HG03442 (cell line): ENCODE measurements around the gene CNGB1.
"Not testable (repeated sequence)": the region's sequence is repeated elsewhere in the genome, so short reads cannot be mapped to it uniquely, and the experiment has no call there.

ENCODE experiments used
- ATAC-seq: cut with Tn5 transposase; IDR thresholded peaks from one replicate; pipeline ENCODE4 v1.9.1; 2021; ENCODE audit warnings: mild to moderate bottlenecking, moderate library complexity; ENCODE audit not compliant: unreplicated experiment

CNGB1 gene

DNA sequence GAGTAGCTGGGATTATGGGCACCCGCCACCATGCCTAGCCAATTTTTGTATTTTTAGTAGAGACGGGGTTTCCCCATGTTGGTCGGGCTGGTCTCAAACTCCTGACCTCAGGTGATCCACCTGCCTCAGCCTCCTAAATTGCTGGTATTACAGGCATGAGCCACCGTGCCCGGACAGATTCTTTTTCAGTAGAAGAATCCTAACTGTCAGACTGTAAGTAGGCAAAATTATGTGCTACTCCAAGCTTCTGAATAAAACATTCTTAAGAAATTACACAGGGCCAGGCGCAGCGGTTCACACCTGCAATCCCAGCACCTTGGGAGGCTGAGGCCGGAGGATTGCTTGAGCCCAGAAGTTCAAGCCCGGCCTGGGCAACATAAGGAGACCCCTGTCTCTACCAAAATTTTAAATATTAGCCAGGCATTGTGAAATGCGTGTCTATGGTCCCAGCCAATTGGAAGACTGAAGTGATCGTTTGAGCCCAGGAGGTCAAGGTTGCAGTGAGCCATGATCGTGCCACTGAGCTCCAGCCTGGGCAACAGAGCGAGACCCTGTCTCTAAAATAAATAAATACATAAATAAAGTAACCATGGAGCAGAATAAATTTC lies 101.9 kb downstream of the CNGB1 start:
- no peak for ATAC-seq

DNA sequence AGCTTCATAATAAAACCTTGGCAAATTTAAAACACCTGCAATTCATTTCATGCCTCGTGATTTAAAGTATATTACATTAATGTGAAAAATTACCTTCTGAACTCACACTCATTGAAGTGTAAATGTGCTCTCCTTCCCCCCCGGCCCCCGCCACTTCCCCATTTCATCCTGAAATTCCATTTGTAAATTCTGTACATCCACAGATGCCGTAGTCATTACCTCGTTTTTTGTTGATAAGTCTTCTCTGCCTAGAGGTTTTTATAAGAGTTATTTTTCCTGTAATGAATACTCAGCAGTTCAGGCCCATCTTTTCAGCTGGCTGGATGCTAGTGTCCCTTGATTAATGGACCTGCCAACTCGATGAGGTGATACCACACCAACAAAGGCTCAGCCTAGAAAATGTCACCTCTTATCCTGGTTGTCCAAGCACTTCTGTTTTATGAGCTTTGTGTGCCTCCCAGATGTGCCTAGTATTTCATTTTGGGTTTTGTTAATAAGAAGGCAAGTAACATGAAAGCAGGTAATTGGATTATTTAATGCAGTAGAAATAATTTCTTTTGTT lies 103.8 kb downstream of the CNGB1 start:
- ATAC-seq = no peak

GRCh38 chr16:57866529-57866918 lies 104.4 kb downstream of the CNGB1 start:
- no peak for ATAC-seq

GRCh38 chr16:57865746-57866528 lies 105.0 kb downstream of the CNGB1 start:
- no peak for ATAC-seq

GRCh38 chr16:57863434-57864160 lies 107.3 kb downstream of the CNGB1 start:
- ATAC-seq = no peak

DNA sequence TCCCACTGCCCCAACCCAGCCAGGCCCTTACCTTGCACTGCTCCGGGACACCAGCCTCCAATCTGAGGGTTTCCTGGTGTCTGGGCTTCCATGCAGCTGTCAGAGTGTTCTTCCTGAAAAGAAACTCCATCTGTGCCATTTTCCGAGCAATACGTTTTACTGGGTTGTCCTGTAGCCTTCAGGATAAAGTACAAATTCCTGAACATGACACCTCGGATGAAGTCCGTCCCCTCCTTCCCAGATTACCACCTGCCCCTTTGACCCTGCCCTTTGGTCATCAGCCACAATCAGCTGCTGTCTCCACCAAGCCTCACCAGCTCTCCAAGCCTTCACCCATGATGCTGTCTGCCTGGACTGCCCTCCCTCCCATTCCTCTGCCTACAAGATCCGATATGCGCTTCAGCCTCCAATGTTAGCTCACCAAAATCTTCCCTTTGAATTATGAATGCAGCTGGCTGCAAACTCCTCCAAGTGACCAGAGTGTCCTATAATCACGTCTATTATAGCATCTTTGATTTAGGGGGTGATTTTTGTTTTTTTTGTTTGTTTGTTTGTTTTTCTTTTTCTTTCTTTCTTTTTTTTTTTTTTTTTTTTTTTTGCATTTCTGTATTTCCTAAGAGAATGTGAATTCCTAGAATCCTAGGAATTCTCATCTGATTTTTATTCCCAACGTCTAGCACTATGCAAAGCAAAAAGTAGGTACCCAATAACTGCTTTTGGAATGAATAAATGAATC lies 108.1 kb downstream of the CNGB1 start:
- ATAC-seq = no peak

DNA sequence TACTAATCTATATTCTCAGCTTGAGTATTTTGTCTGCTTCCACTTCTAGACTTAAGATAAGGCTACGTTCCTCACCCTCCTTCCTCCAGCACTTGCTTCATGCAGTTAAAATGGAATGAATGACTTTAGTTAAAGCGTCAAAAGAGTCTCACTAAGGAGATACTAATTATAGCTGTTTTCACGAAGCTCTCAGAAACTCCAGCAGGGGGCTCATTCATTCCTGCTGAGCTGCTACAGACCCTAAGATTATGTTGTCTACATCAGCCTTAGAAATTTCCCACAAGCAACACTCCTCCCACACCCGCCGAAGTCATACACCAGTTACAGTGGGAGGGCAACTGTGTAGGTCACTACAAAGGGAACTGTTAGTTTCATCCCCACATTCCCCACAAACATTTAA lies 111.6 kb downstream of the CNGB1 start:
- no peak for ATAC-seq

- ATAC-seq = no peak
Observed at GRCh38 chr16:57858635-57859034, 112.3 kb downstream of the CNGB1 start.

DNA sequence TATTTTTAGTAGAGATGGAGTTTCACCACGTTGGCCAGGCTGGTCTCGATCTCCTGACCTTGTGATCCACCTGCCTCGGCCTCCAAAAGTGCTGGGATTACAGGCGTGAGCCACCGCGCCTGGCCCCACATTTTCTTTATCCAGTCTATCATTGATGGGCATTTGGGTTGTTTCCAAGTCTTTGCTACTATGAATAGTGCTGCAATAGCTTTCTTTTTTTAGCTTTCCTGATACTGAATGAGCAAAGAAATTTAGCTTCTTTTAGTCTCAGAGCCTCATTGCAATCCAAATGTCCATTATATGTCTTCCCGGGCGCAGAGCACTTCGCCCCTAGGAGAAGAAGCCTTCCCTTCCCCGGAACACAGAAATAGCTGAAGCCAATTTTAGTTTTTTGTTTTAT lies 112.9 kb downstream of the CNGB1 start:
- ATAC-seq = not testable (repeated sequence)

DNA sequence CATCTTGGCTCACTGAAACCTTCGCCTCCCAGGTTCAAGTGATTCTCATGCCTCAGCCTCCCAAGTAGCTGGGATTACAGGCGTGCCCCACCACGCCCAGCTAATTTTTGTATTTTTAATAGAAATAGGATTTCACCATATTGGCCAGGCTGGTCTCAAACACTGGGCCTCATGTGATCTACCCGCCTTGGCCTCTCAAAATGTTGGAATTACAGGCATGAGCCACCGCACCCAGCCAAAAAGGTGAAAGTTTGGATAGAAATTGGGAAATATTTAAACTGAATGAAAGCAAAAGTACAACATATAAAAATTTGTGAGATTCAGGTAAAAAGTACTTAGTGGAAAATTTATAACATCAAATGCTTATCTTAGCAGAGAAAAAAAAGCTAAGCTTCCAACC lies 115.7 kb downstream of the CNGB1 start:
- no peak for ATAC-seq

DNA sequence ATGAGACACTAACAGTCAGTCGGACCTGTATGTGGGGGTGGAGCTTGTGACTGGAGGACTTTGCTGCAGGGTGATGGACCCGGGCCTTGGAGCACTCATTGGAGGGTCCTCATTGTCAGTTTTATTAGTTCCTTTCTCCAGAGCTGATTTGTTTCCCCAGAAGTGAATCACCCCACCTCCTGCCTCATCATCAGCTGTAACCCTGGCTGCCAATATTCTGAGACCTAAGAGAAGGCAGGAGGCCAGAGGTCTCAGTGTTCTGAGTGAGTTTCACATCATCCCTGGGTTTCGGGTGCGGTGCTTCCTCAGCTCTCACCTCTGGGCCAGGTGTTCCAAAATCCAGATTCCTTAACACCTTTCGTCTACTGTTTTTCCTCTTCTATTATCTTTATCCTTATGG lies 118.7 kb downstream of the CNGB1 start:
- ATAC-seq = no peak

GRCh38 chr16:57848181-57848580 lies 122.7 kb downstream of the CNGB1 start:
- no peak for ATAC-seq

- ATAC-seq = not testable (repeated sequence)
Observed at GRCh38 chr16:57846931-57847330, 124.0 kb downstream of the CNGB1 start.

GRCh38 chr16:57846078-57846697 lies 124.7 kb downstream of the CNGB1 start:
- ATAC-seq = no peak

GRCh38 chr16:57845115-57845514 lies 125.8 kb downstream of the CNGB1 start:
- no peak for ATAC-seq

DNA sequence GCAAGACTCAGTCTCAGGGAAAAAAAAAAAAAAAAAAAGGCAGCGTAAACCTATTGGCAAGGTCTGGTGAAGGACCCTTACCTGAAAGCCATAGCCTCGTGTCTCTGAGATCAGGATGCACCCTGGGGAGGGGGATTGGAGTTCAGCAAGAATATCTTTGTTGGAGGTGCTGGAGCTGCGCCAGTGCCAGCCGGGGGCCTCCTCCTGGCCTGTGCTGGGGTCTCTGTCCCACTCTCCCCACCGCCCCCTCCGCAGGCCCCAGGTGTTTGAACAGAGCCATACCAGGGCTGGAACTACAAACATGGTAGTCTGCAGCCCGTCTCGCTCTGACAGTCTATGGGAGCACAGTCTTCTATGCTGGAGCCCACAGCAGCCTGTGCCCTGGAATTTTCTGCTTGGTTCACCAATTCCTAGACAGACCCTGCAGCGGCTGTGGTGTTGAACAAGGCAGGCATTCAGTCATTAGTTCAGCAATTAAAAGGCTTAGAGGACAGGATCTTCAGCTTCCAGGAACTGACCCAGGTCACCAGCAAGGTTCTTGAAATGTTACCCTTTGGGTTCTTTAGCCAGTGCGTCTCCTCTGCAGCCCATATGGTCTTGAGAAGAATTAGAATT lies 126.4 kb downstream of the CNGB1 start:
- no peak for ATAC-seq

GRCh38 chr16:57843400-57843799 lies 127.5 kb downstream of the CNGB1 start:
- no peak for ATAC-seq

DNA sequence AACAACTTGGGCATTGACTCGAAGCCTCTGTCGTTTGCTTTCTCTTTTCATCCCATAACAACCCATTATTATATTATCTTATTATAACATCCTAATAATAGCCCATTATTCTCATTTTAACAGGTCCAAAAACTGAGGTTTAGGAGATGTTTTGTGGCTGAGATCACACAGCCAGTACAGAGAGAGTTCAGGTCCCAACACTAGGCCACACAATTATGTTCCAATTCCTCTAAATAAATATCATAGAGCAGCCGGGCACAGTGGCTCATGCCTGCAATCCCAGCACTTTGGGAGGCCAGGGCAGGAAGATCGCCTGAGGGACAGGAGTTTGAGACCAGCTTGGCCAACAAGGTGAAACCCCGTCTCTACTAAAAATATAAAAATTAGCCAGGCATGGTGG lies 128.3 kb downstream of the CNGB1 start:
- ATAC-seq = no peak

DNA sequence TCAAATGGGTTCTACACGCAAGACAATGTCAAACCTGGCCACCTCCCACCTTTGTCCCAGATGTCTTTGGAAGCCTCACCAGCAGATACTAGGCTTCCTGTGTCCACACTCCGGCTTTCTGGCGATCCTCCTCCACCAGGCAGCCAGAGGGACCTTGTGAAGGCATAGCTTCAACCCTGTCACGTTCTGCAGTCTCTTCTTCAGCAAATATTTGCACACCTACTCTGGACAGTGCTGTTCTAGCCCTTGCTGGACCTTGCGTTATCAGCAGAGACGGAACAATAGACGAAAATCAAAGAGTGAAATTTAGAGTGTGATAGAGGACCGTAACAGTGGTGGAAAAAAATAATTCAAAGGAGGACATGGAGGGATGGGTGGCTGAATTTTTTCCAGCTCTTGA lies 130.1 kb downstream of the CNGB1 start:
- no peak for ATAC-seq

GRCh38 chr16:57838161-57838560 lies 132.8 kb downstream of the CNGB1 start:
- ATAC-seq = no peak
